HFFc6 (cell line): Measurements from ENCODE around the gene GABPB1. TPM values are rescaled to one million over a fixed set of nuclear protein-coding genes. Genes with fewer than 3 reads are reported as not detected.

ENCODE experiments used
- DNase-seq: peaks from one replicate; pipeline ENCODE4 v3.0.0-alpha.2; 2018
- H3K27ac Mint-ChIP-seq: 2 replicates; pipeline ENCODE4 v1.8.0; 2020; ENCODE audit warnings: mild to moderate bottlenecking, mixed read lengths
- H3K27me3 Mint-ChIP-seq: 2 replicates; pipeline ENCODE4 v1.8.0; 2021; ENCODE audit warnings: mild to moderate bottlenecking, moderate library complexity, mixed read lengths; ENCODE audit not compliant: insufficient read depth
- H3K36me3 Mint-ChIP-seq: 2 replicates; pipeline ENCODE4 v1.8.0; 2021; ENCODE audit warnings: low read depth, mixed read lengths
- H3K4me1 Mint-ChIP-seq: 2 replicates; pipeline ENCODE4 v1.8.0; 2020; ENCODE audit warnings: low read depth, mixed read lengths
- H3K4me3 Mint-ChIP-seq: 2 replicates; pipeline ENCODE4 v1.8.0; 2020; ENCODE audit warnings: mild to moderate bottlenecking, moderate library complexity, mixed read lengths
- H3K9me3 Mint-ChIP-seq: 2 replicates; pipeline ENCODE4 v1.8.0; 2020; ENCODE audit warnings: mild to moderate bottlenecking, mixed read lengths
- CTCF ChIP-seq: fragments of 200-600 bp; sonication (generic); IDR thresholded peaks from 2 replicates; pipeline ENCODE4 v1.5.0; 2021; ENCODE audit warnings: antibody characterized with exemption, mild to moderate bottlenecking
- total RNA-seq, 6 experiments: library from RNA; stranded (reverse); fragmentation: NEBNext Ultra II Directional; extraction: Animal tissue kit (Norgen Biotek cat#: 25700); gene quantifications; 2 replicates in 1 of 6; 3 replicates in 5 of 6; pipeline ENCODE4 v1.2.3, GENCODE V29; 2021

The GABPB1 gene
- total RNA-seq, 6 experiments from 2014 or later = 20.8 to 28.4 (median 25.3) TPM

- Mint-ChIP-seq H3K4me3 (no peak overlapping the region), H3K27ac (no peak overlapping the region), H3K27me3 (no peaks in the 10 kb centered on the region; the same call in 1 of the 2 replicates), H3K9me3 (no peaks in the 10 kb centered on the region), H3K4me1 (peaks cover 19% of the 10 kb centered on the region; the same call in 1 of the 2 replicates), H3K36me3 (peaks cover 8% of the 10 kb centered on the region)
- TF ChIP-seq CTCF = no peak
- no peak for DNase-seq
Measured at GRCh38 chr15:50321680-50322210, 33.3 kb downstream of the GABPB1 start.

DNA sequence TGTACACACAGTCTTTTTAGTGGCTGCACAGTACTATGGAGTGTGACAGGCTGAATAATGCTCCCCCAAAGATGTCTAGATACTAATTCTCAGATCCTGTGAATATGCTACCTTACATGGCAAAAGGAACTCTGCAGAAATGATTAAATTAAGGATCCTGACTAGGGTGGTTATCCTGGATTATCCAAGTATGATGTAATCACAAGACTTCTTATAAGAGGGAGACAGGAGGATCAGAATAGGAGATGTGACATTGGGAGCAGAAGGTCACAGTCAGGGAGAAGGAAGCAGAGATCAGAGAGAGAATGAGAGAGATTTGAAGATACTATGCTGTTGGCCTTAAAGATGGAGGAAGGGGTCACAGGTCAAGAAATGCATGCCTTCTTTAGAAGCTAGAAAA, 34.5 kb downstream of the GABPB1 start:
- TF ChIP-seq CTCF = no peak
- peaks cover 8% of the 10 kb centered on the region for H3K36me3 Mint-ChIP-seq
- no peaks in the 10 kb centered on the region; the same call in 1 of the 2 replicates for H3K27me3 Mint-ChIP-seq
- no peak overlapping the region for H3K4me3 Mint-ChIP-seq
- no peak overlapping the region for H3K27ac Mint-ChIP-seq
- DNase-seq = no peak
- peaks cover 19% of the 10 kb centered on the region; the same call in 1 of the 2 replicates for H3K4me1 Mint-ChIP-seq
- no peaks in the 10 kb centered on the region for H3K9me3 Mint-ChIP-seq

- TF ChIP-seq CTCF = no peak
- no peak for DNase-seq
- Mint-ChIP-seq H3K27me3 (no peaks in the 10 kb centered on the region), H3K4me1 (peaks cover 19% of the 10 kb centered on the region; the same call in 1 of the 2 replicates), H3K9me3 (no peaks in the 10 kb centered on the region), H3K36me3 (peaks cover 3% of the 10 kb centered on the region; the same call in 1 of the 2 replicates), H3K4me3 (no peak overlapping the region), H3K27ac (peak overlapping the region; percentile 32; the same call in 1 of the 2 replicates)
Measured at GRCh38 chr15:50318697-50319096, 36.3 kb downstream of the GABPB1 start.

DNA sequence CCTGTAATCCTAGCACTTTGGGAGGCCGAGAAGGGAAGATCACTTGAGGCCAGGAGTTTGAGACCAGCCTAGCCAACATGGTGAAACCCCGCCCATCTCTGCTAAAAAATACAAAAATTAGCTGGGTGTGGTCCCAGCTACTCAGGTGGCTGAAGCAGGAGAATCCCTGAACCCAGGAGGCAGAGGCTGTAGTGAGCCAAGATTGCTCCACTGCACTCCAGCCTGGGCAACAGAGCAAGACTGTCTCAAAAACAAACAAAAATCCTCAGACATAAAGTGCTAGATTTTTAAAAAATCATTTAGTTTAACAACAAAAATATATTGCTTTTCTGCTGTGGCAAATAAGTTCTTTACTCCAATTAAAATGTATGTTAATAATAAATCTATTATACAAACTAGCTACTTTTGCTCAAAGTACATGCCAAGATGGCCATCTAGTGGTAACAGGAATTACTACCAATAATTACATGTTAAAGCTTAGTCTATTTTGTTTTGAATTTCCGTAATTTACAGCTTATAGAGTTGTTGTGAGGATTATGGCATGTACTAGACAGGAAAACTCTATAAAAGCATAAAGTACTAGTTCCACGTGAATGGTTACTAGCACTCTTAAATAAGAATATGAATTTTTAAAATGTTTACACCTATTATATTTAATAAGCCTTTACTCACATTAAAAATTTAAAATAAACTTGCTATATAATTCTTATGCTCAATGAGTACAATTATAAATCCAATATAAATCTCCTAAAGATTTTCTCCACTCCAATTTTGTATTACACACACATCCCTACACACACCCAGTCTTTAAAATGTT, 39.0 kb downstream of the GABPB1 start:
- Mint-ChIP-seq H3K4me3 (no peak overlapping the region), H3K4me1 (peaks cover 15% of the 10 kb centered on the region; the same call in 1 of the 2 replicates), H3K36me3 (peaks cover 3% of the 10 kb centered on the region; the same call in 1 of the 2 replicates), H3K27me3 (no peaks in the 10 kb centered on the region), H3K27ac (no peak overlapping the region), H3K9me3 (no peaks in the 10 kb centered on the region)
- DNase-seq = peak; percentile 63
- peak; percentile 93 for TF ChIP-seq CTCF

GRCh38 chr15:50312636-50313035, 42.4 kb downstream of the GABPB1 start:
- Mint-ChIP-seq H3K4me3 (no peak overlapping the region), H3K36me3 (peaks cover 24% of the 10 kb centered on the region), H3K9me3 (peaks cover 10% of the 10 kb centered on the region), H3K4me1 (no peaks in the 10 kb centered on the region; the same call in 1 of the 2 replicates), H3K27ac (no peak overlapping the region), H3K27me3 (no peaks in the 10 kb centered on the region)
- DNase-seq = no peak
- no peak for TF ChIP-seq CTCF
